Large intestine (tissue), 3 donors: ENCODE data around the gene FBXO31. TPM values are rescaled to one million over a fixed set of nuclear protein-coding genes. Genes with fewer than 3 reads are reported as not detected.

ENCODE experiments used
- DNase-seq, 2 donors: peaks; one replicate each; pipeline versions ENCODE4 v3.0.0 to v3.0.0-alpha.2; 2013
- H3K27ac ChIP-seq: one replicate; pipeline ENCODE4 v1.5.1; 2013; ENCODE audit warnings: low read length
- H3K27me3 ChIP-seq: 2 replicates; pipeline ENCODE4 v1.6.1; 2013; ENCODE audit warnings: low read length; ENCODE audit not compliant: control insufficient read depth, insufficient read depth
- H3K36me3 ChIP-seq: 2 replicates; pipeline ENCODE4 v1.6.1; 2013; ENCODE audit warnings: low read length; ENCODE audit not compliant: control insufficient read depth, insufficient read depth
- H3K4me1 ChIP-seq: one replicate; pipeline ENCODE4 v1.6.1; 2013; ENCODE audit warnings: low read length; ENCODE audit not compliant: control insufficient read depth, insufficient read depth
- H3K4me3 ChIP-seq: one replicate; pipeline ENCODE4 v1.5.1; 2013; ENCODE audit warnings: low read length
- H3K9me3 ChIP-seq: one replicate; pipeline ENCODE4 v1.6.1; 2013; ENCODE audit warnings: mild to moderate bottlenecking, low read depth, low read length, moderate library complexity; ENCODE audit not compliant: control insufficient read depth
- WGBS: methylation state at CpG from one replicate; pipeline ENCODE4 v1.1.5; 2013; ENCODE audit warnings: low lambda C conversion rate; ENCODE audit not compliant: insufficient coverage; 5-methylcytosine and 5-hydroxymethylcytosine counted together
- polyA plus RNA-seq: library from polyadenylated mRNA; unstranded; fragments of 120-200 nt; gene quantifications from one replicate; pipeline ENCODE4 v1.2.1, GENCODE V29; 2013

FBXO31 gene
- polyA plus RNA-seq, 1 donor, result 18.3 TPM

DNA sequence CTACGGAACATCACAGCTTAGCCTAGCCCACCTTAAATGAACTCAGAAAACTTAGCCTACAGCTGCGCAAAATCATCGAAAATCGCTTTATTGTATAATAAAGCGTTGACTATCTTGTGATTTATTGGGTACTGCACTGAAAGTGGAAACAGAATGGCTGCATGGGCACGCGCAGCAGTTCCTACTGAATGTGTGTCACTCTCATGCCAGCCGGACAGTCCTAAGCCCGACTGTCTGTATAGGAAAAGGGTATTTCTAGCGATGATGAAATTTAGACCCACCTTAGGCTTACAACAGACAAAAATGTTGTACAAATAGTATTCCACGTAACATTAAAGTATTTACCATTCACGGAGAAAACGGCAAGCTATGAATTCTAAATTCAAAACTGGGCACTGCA lies 9.3 kb downstream of the FBXO31 start:
- no peaks in the 10 kb centered on the region for H3K27me3 ChIP-seq
- no peak for DNase-seq
- no peaks in the 10 kb centered on the region for H3K9me3 ChIP-seq
- H3K4me3 ChIP-seq, result no peak overlapping the region
- H3K4me1 ChIP-seq, result peaks cover 2% of the 10 kb centered on the region
- WGBS, result 100% methylated on average over 2 of the region's 13 CpGs
- H3K27ac ChIP-seq, result no peak overlapping the region
- no peaks in the 10 kb centered on the region for H3K36me3 ChIP-seq

GRCh38 chr16:87372305-87372704 lies 11.3 kb downstream of the FBXO31 start:
- no peak overlapping the region for H3K4me3 ChIP-seq
- no peak for DNase-seq
- H3K27ac ChIP-seq, result no peak overlapping the region
- no CpG with 5 or more reads among the region's 4 CpGs for WGBS
- peaks cover under 1% of the 10 kb centered on the region for H3K36me3 ChIP-seq
- H3K4me1 ChIP-seq, result no peaks in the 10 kb centered on the region
- no peaks in the 10 kb centered on the region for H3K27me3 ChIP-seq
- no peaks in the 10 kb centered on the region for H3K9me3 ChIP-seq

GRCh38 chr16:87371261-87371866 lies 12.2 kb downstream of the FBXO31 start:
- no peak overlapping the region for H3K4me3 ChIP-seq
- no CpG with 5 or more reads among the region's 20 CpGs for WGBS
- H3K9me3 ChIP-seq, result no peaks in the 10 kb centered on the region
- DNase-seq, result no peak
- H3K36me3 ChIP-seq, result peaks cover 7% of the 10 kb centered on the region
- no peaks in the 10 kb centered on the region for H3K27me3 ChIP-seq
- no peaks in the 10 kb centered on the region for H3K4me1 ChIP-seq
- no peak overlapping the region for H3K27ac ChIP-seq

DNA sequence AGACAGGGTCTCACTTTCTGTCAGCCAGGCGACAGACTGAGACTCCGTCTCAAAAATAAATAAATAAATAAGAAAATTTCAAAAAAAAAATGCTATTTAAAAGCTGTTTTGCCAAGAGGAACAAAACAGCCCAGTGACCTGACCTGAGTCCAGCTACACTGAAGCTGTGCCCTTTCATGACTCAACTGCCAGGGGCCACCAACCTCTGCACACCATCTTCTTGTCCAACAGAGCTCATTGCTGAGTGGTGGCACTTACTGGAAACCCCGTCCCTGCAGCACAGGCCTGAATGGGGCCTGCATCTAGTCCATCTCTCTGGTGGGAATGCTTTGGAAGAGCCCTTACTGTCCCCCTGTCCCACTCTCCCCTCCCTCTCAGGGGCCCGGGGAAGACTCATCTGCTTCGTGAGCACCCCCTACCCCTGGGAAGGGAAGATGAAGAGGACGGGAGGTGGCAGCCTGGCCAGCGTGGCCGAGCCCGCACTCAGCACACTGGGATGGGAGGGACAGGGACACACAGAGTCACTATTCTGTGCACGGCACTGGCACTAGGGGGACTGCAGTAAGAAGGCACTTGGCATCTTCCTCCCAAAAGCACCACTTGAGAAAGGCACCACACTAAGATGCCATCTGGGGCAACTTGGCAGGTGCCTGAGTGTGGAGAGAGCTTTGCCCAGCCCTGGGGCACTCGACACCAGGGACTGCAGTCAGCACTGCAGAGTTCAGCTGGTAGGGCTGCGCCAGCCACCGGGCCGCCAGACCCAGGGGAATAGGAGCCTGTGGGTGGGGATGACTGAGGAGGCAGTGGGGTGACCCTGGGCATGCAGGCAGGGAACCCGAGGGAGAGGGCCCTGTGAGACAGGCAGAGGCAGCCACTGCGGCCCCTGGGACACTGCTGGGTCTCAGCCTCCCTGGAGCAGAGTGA lies 13.5 kb downstream of the FBXO31 start:
- Histone ChIP-seq H3K27ac (no peak overlapping the region), H3K4me1 (no peaks in the 10 kb centered on the region)

GRCh38 chr16:87369117-87369765 lies 14.3 kb downstream of the FBXO31 start:
- DNase-seq, result no peak
- Histone ChIP-seq H3K4me3 (no peak overlapping the region), H3K4me1 (no peaks in the 10 kb centered on the region), H3K27ac (no peak overlapping the region), H3K36me3 (peaks cover 9% of the 10 kb centered on the region), H3K27me3 (no peaks in the 10 kb centered on the region), H3K9me3 (no peaks in the 10 kb centered on the region)
- WGBS, result 100% methylated on average over 1 of the region's 14 CpGs

More for the DNA sequence above, 13.5 kb downstream of the FBXO31 start:
- Histone ChIP-seq H3K36me3 (peaks cover 9% of the 10 kb centered on the region), H3K9me3 (no peaks in the 10 kb centered on the region), H3K4me3 (no peak overlapping the region), H3K27me3 (no peaks in the 10 kb centered on the region)
- no peak for DNase-seq
- WGBS, result no CpG with 5 or more reads among the region's 16 CpGs

GRCh38 chr16:87368029-87368770 lies 15.4 kb downstream of the FBXO31 start:
- H3K4me1 ChIP-seq, result no peaks in the 10 kb centered on the region
- H3K27me3 ChIP-seq, result no peaks in the 10 kb centered on the region
- no peak for DNase-seq
- WGBS, result 100% methylated on average over 1 of the region's 5 CpGs
- no peak overlapping the region for H3K27ac ChIP-seq
- peaks cover 9% of the 10 kb centered on the region for H3K36me3 ChIP-seq
- no peaks in the 10 kb centered on the region for H3K9me3 ChIP-seq
- no peak overlapping the region for H3K4me3 ChIP-seq

- H3K9me3 ChIP-seq, result no peaks in the 10 kb centered on the region
- no peak for DNase-seq
- H3K36me3 ChIP-seq, result peaks cover 12% of the 10 kb centered on the region
- H3K4me1 ChIP-seq, result no peaks in the 10 kb centered on the region
- H3K4me3 ChIP-seq, result no peak overlapping the region
- H3K27ac ChIP-seq, result no peak overlapping the region
- no peaks in the 10 kb centered on the region for H3K27me3 ChIP-seq
- no CpG with 5 or more reads among the region's 9 CpGs for WGBS
Measured at GRCh38 chr16:87367529-87367928, 16.0 kb downstream of the FBXO31 start.

- Histone ChIP-seq H3K27me3 (no peaks in the 10 kb centered on the region), H3K9me3 (no peaks in the 10 kb centered on the region), H3K4me1 (no peaks in the 10 kb centered on the region), H3K27ac (no peak overlapping the region), H3K4me3 (no peak overlapping the region), H3K36me3 (peaks cover 15% of the 10 kb centered on the region)
- WGBS, result no CpG with 5 or more reads among the region's 1 CpG
- DNase-seq, result no peak
Measured at GRCh38 chr16:87366930-87367329, 16.6 kb downstream of the FBXO31 start.

- no peak overlapping the region for H3K4me3 ChIP-seq
- DNase-seq, result no peak
- H3K27me3 ChIP-seq, result no peaks in the 10 kb centered on the region
- peaks cover 21% of the 10 kb centered on the region for H3K36me3 ChIP-seq
- H3K4me1 ChIP-seq, result no peaks in the 10 kb centered on the region
- H3K27ac ChIP-seq, result no peak overlapping the region
- whole genome bisulfite sequencing, result no CpG with 5 or more reads among the region's 4 CpGs
- H3K9me3 ChIP-seq, result no peaks in the 10 kb centered on the region
Measured at GRCh38 chr16:87366288-87366687, 17.3 kb downstream of the FBXO31 start.
